Glomerular visceral epithelial cell (primary cell): ENCODE measurements around the gene SCRT2.

ENCODE experiments used
- DNase-seq: peaks from one replicate; pipeline ENCODE4 v3.0.0-alpha.2; 2016; ENCODE audit errors: extremely low spot score

SCRT2 gene

DNA sequence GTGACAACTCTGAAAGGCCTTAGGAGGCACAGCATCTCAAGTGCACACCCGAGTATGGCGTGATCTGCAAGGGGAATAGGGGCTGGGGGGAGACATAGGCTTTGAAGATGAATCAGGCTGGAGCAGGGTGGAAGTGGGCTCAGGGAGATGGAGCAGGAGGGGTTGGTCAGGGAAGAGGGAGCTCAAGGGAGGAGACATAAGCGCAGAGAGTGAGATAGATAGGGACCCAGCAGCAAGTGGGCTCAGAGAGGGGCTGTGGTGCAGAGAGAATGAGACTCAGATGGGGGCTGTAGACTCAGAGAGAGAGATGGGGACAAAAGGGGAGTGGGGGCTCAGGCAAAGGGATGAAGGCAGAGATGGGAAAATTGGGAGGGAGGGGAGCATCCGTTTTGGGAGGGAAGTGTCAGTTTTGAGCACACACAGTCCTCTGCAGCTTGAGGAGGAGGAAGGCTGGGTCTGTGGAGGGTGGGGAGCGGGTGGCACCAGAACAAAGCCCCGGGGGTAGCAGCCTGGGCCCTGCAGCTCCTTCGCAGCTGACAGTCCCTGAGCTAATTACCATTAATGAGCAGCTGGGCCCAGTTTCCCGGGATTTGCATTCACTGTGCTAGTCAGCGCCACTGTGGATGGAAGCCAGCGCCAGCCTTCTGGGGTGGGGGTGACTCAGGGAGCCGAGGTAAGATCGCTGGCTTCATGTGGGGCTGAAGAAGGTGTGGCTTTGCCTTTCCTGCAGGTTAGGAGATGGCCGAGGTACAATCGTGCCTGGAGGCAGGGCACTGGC is 41.3 kb downstream of the SCRT2 start:
- no peak for DNase-seq

DNA sequence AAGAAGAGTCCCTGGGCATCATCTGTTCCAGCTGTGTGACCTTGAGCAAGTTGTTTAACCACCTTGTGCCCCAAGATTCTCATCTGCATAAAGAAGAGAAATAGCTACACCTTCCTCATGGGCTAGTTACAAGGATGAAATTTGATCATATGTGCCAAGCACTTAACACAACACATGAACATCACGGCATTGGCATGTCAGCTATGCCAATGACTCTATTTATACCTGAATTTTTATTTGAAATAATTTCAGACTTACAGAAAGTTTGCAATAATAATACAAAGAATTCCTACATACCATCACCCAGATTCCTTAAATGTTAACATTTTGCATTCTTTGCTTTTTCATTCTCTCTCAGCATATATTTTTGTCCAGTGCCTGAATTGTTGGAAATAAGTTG is 44.5 kb downstream of the SCRT2 start:
- DNase-seq: no peak

DNA sequence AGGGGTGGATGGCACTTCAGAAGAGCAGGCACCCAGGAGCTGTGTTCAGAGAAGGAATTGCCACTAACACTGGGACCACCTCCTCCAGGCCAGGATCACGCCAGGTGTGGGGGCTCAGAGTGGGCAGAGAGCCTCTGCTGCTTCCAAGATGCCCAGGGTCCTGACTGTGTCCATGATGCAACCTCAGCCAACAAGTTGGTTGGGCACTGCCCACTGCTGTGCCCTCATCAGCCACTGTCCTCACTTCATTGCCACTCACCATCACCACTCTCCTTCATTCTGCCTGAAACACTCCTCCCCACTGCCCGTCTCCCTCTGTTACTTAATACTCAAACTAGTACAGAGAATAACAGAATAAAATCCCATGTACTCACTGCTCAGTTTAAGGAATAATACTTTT is 49.0 kb downstream of the SCRT2 start:
- no peak for DNase-seq

DNA sequence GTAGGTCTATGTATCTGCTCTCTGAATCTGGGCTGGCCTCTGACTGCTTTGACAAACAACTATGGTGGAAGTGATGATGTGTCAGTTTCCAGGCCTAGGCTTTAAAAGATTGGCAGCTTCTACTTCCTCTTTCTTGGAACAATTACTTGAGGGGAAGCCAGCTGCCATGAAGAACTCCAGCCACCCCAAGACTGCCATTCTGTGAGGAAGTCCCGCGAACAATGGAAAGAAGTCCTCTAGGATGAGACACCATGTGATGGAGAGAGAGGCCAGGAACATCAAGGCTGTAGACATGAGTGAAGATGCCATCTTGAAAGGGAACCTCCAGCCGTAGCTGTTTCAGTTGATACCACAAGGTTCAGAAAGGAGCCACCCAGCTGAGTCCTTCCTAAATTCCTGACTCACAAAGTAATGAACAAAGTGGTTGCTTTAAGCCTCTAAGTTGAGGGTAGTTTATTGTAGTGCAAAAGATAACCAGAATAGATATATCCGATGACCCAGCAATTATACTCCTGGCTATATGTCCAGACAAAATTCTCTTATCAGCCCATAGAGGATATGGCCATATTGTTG is 50.2 kb downstream of the SCRT2 start:
- no peak for DNase-seq

DNA sequence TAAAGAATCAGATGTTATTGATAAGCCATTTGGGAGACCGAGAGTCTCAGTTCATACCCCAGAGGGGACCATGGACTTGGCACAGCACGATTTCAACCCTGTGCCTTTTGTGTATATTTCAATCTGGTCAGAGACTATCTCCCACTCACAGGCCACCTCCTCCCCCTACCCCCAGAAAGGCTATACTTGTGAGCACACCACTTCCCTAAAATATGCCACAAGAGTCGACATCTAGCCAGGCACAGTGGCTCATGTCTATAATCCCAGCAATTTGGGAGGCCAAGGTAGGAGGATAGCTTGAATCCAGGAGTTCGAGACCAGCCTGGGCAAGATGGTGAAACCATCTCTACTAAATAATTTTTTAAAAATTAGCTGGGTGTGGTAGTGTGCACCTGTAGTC is 51.9 kb downstream of the SCRT2 start:
- DNase-seq: no peak

DNA sequence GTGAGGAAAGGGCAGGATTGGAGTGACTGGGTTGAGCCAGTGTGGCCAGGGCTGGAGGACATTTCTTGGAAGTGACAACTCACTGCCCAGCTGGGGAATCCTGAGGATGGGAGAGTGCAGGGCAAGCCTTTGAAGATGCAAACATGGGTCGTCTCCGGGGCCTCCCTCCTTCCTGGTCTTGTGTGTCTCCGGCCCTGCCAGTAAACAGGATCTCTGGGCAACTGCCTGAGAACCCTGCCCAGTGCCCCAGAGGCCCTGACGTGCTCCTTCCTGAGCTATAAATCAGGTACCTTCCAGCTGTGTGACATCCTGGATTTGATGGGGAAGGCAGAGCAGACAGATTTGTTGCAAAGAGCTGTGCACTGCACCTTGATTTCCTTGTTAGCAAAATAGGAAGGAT is 52.6 kb downstream of the SCRT2 start:
- no peak for DNase-seq

DNA sequence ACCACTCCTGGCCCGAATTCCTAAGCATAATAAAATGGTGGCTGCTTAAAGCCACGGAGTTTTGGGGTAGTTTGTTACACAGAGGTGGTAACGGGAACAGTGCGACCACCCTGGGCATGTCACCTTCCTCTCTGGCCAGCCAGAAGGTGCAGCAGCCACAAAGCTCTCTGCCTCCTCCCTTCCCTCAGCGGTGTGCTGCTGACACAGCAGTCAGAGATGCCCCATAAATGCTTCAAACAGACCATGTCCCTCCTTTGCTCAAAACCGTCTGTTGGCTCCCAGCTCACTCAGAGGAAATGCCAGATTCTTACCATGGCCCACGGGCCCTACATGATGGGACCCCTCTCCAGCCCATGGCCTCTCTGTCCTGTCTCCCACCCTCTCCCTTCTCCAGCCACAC is 53.4 kb downstream of the SCRT2 start:
- DNase-seq: no peak

DNA sequence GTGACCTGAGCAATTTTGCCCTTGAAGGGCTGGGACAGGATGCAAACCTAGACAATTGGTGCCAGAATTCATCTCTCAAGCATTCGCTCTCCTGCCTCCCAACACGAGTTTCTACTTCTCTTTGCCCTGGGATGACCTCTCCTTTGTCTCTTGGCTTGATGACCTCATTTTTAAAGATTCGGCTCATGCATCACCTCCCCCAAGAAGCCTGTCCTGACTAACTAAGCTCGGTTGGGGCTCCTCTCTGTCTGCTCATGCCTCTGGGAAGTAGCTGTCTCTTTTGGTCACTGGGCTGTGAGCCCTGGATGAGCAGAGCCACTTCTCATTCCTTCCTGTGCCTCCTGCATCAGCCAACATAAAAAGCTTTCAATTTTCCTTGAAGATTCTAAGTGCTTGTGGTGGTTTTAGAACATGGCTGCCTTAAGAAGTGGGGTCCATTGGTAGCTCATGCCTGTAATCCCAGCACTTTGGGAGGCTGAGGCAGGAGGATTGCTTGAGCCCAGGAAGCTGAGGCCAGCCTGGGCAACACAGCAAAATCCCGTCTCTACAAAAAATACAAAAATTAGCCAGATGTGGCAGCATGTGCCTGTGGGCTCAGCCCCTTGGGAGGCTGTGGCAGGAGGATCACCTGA is 54.4 kb downstream of the SCRT2 start:
- peak; percentile 18 for DNase-seq

DNA sequence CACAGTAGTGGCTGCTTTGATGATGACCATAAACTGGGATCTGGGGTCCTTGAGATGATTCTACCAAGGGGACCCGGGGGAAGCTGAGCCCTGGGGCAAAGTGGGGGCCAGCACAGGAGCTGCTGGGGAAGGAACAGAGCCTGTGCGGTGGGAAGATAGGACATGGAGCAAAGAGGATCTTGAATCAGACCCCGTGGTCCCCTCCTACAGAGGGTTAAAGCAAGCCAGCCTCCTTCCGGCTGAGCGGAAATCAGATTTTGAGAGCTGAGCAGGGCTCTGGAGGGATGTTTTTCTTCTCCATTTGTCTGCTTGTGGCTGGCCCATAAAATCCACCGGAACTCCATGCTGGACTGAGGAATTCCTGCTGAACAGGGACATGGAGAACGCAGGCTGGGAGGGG is 55.4 kb downstream of the SCRT2 start:
- DNase-seq: no peak

DNA sequence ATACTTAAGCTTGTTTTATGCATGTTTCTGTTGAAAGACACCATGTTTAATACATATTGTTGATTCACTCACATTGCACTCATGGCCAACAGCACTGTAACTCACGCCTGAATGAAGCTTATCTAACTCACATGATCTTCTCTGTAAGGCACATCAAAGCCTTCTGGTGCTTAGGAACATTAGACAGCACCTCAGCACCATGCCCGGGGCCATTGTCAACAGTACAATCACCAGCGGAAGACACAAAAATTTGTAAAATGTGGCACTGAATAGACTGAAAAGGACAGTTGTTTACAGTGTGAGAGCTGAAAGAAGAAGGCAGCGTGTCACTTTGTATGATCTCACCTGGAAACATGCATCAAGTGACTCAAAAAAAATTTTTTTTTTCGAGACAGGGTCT is 56.6 kb downstream of the SCRT2 start:
- DNase-seq: no peak

DNA sequence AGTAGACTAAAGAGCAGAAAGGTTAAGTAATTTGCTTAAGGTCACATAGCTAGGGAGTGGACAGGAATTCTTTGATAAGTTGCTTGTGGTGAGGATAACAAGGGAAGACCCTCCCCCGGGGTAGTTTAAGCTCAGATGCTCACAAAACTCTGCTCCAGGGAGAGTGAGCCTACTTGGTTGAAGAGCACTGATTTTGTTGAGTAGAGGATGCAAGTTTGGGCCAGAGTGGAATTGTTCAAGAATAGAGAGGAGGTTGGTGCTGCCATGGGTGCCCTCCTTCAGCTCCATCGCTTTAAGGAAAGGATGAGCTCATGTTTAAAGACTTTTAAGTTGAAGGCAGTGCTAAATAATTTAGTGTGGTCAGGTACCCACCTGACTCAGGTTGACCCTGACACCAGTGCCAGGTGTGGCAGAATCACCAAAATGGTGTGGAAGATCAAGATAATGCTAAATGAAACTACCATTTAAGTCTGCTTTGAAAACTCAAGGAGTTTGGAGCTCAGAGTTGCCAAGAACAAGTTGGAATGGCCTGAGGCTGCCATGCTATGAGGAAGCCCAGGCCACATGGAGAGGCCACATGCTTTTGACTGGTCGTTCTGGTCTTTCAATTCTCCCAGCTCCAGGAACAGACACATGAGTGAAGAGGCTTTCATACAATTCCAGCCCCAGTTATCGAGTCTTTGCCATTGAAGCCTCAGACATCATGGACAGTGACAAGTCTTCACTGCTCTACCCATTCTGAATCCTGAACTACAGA is 57.5 kb downstream of the SCRT2 start:
- no peak for DNase-seq

DNA sequence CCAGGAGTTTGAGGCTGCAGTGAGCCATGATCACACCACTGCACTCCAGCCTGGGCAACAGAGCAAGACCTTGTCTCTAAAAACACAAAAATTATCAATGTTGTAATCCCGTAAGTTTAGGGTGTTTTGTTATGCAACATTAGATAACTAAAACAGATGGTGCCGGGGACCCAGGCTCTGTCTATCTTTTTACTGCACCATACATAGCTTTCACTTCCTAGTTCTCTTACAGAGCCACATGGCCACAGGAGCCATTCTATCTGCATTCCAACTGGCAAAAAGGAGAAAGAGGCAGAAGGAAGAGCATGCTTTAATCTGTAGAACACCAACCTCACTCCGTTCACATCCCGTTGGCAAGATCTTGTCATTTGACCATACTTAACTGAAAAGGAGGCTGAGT is 60.1 kb downstream of the SCRT2 start:
- no peak for DNase-seq

DNA sequence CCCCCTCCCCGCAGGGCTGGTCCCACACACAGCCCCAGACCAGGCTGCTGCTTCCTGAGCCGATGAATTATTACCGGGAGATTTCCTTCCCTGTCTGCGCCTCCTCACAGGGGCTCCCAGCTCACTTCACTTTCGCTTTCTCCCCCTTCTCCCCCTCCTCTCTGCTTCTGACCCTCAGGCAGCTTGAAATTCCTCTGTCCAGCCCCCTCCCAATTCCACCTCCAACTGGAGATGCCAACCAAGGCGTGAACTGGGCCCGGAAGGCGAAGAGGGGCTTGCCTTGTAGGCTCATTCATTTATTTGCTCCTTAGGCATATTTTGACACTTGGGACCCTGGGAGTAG is 63.8 kb downstream of the SCRT2 start:
- DNase-seq: no peak
